Superior temporal gyrus (tissue), 1 donor: ENCODE measurements around the gene TTLL12.
A peak's percentile ranks its signal among the peaks of the same experiment; 100 is the strongest.

Experiments
- DNase-seq: peaks from one replicate; pipeline ENCODE4 v3.0.0-alpha.2; 2016; ENCODE audit errors: extremely low spot score

TTLL12 gene

DNA sequence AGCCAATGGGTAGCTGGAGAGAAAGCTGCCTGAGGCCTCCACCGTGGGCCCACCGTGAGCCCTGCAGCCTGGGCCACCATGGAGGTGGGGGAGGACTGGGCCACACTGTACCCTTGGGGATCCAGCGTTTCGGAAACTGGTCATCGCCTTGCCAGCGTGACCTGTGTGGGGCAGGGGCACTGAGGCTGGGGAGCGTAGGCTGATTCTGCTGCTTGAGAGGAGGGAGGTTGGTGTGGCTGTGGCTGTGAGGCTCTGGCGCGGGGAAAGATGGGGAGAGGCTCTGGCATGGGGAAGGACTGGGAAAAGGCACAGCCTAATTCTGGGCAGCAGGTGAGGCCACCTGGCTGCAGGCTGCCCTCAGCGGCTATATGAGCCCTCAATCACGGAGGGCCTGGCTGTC is 12.6 kb upstream of the TTLL12 start:
- no peak for DNase-seq

DNA sequence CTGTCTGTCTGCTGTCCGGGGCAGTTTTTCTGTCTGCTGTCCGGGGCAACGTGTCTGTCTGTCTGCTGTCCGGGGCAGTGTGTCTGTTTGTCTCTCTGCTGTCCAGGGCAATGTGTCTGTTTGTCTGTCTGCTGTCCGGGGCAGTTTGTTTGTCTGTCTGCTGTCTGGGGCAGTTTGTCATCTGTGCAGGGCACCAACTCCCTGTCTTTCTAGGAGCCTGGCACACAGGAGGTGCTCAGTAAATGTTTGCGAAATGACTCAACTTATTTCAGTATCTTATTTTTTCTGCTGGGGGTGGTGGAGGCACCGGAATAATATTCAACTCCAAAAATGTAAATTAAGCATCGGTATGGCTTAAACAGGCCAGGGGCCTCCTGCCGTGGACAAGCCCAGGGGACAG is 12.0 kb upstream of the TTLL12 start:
- DNase-seq, result no peak

DNA sequence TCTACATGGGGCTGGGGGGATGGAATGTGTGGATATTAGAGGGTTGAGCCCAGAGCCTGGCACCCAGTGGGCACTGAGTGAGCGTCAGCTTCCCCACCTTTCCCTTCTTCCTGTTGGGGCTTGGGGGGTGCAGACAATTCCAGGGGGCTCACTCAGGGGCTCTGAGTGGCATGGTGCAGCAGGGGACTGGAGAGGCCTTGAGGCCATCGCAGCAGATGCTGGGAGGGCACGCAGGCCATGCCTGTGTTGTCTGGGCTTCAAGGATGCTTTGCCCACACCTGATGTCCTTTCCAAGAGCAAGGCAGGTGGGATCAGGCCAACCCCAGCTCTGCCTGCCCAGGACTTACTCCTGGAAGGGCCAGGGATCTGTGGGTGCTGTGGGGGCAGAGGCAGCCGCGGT is 11.2 kb upstream of the TTLL12 start:
- no peak for DNase-seq

DNA sequence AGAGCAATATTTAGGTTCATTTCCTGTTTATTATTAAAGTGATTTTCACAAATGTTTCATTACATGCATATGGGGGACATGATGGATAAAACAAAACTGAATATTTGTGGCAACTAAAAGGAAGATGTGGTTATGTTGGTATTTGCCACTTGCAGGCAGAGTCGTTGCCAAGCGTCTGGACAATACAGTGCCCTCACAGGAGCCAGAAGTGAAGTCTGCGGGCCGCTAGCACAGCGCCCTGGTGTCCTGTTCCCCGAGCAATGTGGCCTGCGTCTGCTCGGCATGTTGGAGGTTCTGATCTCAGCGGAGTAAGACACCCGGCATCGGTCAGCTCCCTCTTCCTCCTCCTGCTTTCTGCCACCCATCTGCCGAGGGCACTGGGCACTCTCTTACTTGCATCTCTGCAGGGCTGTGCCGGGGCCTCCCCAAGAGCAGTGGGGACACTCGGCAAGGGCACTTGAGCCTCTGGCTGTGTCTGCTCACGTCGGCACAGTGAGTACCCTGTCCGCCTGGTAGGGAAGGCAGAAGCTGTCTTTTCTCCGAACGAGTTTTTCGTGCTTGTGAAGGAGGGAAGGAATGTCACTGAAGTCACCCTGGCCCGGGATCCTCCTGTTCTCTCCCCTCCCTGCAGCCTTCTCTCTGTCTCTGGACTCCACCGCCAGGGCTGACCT is 10.5 kb upstream of the TTLL12 start:
- DNase-seq, result no peak

DNA sequence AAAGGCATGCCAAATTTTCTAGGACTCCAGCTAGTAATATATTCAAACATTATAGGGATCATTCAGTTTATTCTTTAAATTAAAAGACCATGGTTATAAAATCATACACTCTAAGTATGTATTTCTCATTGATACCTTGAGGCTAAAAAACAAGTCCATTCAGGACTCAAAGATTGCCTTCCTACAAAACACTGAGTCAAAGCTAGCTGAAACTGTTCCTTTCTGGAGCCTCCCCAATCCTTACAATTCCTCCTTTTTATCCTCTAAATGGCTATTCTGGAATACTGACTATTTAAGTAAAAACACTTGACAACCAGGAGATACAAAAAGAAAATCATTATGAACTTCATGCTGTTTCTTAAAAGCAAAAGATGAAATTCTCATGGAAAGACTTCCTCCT is 4.9 kb upstream of the TTLL12 start:
- DNase-seq, result no peak

DNA sequence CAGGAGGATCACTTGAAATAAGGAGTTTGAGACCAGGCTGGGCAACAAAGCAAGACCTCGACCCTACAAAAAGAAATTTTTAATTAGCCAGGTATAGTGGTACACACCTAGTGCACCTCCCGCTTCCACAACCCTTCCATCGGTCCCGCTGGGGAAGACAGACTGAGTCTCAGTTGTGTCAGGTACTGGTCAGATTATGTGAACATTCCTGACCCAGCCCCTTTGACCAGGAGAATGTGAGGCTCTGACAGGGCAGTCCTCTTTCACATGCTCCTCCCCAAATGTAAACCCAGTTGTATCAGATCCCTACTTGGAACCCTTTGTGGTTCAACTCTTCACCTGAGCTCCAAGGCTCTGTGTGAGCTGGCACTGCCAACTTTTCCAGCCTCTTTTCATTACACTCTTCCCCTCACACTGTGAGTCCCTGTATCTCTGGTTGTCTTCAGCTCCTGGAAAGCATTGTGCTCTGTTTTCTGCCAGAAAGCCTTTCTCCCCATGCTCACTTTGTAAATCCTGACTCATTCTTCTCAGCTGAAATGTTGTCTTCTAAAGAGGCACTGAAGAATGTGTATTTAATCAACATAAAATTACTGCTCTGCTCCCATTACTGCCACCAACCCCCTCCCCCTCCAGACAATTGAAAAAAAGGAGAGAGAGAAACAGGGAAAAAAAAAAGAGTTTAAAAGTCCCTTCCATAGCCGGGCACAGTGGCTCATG is 2.1 kb upstream of the TTLL12 start:
- no peak for DNase-seq

DNA sequence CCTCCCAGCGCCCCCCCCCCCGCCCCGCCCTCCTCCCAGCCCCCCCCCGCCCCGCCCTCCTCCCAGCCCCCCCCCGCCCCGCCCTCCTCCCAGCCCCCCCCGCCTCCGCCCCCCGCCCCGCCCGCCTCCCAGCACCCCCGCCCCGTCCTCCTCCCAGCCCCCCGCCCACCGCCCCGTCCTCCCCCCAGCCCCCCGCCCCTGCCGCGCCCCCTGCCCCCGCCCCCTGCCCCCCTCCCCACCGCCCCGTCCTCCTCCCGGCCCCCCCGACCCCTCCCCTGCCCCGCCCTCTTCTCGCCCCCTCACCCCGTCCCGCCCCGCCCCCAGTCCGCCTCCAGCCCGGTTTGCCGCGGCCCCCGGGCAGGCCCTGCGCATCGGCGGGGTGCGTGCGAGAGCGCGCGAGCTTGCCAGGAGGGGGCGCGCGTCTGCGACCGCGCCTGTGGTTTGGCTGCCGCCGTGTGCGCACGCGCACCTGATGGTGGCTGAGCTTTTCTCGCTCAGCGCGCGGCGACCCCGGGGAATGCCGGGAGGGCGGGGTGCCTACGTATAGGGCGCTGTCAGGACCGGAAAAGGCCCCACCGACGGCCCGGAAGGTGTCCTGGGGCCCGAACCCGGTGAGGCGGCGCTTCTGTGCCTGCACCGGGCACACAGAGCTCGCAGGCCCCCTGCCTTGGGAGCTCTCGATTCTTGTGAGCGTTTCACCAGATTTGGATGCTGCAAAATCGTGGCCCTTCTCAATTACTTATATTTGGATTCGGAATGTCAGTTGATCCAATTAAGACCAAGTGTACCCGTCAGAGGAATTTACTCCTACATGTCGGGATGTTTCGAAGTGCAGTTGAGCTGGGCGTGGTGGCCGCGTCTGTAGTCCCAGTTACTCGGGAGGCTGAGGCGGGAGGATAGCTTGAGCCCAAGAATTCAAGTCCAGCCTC is 501 bp upstream of the TTLL12 start:
- DNase-seq, result peak; percentile 92

DNA sequence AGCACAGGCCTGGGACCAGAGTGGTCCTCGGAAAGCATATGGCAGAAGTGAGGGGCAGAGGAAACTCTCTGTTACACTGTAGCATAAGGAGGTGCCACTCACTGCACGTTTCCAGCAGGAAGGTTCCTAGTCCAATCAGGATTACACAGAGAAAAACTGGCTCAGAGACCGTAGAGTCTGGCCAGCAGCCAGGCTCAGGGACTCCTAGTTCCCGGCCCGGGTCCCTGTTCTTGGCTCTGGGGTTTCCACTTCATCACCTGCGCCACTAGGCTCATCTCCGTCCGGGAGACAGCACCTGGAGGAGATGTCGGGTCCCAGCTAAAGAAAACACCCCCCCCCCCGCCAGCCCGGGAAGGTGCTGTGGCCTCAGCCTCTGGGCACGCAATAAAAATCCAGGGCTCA is 1.1 kb downstream of the TTLL12 start:
- peak; percentile 33 for DNase-seq

DNA sequence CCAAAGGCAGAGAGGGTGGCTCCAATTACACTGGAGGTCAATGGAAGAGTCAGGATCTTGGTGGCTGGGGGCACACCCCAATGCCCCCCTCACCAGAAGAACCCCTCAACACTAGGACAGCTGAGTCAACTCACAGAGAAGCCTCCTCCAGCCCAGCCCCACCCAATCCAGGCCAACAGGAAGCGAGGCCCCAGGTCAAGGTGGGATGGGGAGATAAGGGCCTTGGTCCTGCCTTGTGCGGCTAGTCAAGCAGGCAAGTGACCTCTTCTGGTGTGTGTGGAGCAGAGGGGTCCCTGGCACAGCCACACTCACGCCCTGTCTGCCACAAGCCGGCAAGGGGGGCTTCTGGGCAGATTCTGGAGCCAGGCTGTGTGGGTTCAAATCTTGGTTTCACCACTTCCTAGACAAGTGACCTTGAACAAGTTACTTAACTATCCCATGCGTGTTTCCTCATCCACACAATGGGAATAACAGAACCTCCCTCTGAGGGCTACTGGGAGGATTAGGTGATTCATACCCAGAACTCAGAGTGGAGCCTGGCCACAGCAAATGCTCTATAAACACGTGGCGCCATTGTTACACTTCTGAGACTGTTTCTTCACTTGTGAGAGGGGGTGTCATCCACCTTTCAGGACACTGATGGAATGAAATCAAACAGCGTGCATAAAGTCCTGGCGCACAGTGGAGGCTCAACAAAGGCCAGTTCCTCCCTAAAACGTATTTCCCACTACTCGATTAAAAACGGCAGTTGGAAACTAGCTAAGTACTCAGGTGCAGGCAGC is 3.2 kb downstream of the TTLL12 start:
- no peak for DNase-seq

DNA sequence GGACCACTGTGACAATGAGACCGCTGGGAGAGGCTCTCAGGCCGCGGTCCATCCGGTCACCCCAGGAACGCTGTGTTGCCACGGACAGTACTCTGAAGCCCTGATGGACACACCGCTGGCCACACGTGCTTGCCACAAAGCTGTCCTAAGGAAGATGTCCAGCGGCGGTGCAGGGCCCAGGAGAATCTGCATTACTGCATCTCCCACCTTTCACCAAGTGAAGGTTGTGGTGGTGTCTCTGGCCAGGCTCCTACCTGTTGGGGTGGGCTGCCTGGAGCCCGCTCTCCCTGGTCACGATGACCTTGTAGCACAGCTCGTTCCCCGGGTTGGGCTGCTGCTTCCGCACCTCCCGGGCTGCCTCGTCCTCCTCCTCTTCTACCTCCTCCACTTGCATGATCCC is 4.2 kb downstream of the TTLL12 start:
- DNase-seq, result no peak

DNA sequence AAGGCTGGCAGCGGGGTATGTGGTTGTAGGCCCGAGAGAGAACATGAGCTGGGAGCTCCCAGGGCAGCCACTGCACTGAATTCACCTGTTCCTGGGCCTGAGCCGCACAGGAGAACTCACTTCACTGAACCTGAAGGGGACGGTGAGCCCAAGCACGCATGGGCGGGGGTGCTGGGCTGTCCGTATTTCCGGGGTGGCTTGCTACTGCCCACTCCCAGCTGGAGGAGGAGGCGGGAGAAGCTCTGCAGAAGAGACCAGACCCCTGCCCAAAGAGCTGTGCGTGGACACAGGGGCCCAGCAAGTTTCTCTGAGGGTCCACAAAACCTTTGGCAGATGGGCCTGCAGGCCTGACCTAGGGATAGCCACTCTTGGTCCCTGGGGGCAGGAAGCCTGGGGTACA is 4.8 kb downstream of the TTLL12 start:
- DNase-seq, result no peak

DNA sequence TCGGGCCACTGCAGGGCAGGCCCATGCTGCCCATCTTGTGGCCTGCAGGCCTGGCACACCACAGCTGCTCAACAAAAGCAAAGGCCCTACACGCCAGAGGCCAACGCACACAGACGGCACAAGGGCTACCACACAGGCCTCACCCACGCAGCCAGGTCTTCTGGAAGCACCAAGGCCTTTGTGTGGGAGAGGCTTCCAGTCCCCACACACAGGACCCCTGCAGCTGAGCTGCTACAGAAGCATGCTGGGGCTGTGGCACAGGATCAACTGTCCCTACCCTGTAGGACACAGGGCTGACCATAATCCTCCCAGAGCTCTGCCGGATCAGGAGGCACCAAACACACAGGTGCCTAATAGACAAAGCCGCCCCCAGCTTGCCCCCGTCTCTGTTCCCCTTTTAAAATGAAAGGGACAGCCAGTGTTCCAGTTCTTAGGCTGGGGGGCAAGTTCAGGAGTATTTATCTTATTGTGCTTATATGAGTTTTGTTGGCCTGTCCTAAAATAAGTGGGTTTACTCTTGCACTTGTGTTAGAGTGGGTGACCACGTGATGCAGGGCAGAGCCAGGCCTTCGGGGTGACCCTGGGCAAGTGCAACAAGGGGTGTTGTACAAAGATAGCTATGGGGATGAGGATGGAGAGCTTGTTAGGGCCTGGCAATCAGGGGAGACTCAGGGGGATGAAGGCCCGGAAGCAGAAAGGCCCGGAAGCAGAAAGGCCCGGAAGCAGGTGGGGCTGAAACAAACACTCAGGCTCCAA is 5.4 kb downstream of the TTLL12 start:
- DNase-seq, result no peak

DNA sequence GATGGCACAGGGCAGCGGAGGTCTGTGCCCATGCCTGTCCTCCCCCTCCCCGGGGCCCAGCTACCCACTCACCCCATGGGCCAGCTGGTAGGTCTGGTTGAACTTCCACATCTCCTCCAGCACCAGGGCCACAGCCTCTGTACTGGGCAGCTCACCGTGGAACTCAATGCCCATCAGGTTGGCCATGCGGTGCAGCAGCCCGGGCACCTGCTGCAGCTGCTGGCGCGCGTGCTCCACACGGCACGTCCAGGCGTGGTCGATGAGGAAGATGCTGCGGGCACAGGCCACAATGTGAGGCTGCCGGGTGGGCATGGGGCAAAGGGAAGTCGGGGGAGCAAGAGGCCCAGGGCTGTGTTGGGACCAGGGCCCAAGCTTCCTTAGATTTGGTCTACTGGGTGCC is 6.3 kb downstream of the TTLL12 start:
- no peak for DNase-seq

DNA sequence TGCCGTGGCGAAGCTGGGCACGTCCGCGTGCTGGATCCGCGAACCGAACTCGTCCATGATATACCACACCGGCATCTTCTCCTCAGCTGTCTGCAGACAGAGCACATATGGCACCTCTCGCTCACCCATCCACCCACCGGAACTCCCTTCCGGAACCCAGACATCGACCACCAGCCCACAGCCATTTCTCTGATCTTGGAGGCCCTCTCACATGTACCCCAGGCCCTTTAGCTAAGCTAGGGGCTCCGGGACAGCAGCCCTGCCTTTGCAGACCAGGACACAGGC is 7.1 kb downstream of the TTLL12 start:
- no peak for DNase-seq

DNA sequence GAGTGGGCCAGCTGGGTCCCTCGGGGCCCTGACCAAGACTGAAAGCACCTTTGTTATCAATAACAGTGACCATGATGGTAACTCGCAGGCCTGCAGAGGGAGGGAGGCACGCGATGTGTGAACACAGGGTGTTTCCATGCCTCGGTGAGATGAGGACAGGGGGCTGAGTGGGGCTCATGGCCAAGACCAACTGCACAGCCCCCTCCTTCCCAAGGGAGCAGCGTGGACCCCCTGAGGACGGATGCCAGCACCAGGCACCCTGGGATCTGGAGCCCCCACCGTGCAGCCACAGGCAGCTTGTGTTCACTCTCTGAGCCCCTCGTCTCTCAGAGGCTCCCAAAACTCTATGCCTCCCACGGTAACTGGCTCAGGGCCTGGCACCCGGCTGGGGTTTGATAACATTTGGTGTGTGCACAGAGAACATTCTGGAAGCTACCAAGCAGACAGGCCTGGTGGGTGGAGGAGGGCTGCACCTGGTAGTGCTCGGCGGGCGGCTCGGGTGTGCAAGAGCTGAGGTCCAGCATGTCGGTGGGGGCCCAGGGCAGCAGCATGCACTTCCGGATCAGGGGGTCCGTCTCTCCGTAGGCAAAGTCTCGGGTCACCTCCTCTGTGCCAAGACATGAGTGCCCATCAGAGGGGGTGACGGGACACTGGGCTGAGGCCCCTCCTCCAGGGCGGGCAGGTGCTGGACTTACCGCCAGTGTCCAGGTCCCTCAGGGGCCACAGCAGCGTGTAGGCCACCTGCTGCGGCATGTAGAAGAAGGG is 7.6 kb downstream of the TTLL12 start:
- no peak for DNase-seq

DNA sequence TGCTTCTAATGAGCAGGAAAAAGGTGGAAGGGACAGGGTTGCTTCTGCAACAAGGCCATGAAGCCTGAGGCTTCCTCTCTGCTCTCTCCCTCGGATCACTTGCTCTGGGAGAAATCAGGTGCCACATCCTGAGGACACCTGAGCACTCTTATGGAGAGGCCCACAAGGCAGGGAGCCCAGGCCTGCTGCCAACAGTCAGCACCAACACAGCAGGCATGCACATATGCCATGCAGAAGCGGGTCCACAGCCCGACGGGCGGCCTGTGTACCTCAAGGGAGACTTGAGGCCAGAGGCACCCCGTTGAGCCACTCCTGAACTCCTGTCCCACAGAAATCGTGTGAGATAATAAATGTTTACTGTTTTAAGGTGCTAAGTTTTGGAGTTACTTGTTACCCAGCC is 9.5 kb downstream of the TTLL12 start:
- no peak for DNase-seq

DNA sequence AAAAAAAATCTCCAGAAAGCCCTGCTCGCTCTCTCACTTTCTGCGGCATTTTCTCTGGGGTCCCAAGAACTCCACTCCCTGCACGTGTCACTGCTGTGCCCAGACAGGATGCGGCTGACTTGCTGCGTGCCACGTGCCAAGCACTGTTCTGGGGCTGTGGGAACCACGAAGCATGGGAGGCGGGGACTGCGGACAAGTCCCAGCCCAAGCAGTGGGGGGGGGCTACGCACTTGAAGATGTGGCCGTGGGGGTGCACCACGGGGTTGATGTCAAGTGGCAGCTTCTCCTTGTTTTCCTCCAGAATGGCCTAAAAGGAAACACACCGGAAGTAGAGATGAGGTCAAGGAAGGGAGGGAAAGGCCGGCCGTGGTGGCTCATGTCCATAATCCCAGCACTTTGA is 10.8 kb downstream of the TTLL12 start:
- DNase-seq, result no peak

DNA sequence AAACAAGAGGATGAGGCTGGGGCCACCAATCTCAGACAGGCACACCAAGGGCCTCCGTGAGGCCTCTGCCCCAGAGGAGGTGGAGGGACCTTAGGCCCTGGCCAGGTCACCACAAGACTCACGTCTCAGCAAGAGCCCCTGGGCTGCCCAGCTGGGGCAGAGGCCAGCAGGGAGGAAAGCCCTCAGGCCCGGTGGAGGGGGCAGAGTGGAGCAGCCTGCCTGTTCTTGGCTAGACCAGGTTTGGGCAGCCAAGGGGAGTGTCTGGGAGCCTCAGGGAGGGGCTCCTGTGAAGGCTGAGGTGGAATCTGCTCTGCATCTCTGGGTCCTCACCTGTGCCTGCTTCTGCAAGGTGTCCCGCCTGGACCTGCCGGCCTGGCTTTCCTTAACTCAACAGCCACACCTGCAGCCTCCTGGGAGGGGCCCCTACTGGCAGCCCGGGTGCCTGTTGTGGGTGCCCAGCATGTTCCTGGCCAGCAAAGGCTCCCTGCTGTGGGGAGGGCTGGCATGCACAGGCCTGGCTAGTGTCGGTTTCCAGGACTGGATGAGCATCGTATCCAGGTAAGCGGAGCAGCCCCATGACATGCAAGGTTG is 11.9 kb downstream of the TTLL12 start:
- DNase-seq, result no peak

DNA sequence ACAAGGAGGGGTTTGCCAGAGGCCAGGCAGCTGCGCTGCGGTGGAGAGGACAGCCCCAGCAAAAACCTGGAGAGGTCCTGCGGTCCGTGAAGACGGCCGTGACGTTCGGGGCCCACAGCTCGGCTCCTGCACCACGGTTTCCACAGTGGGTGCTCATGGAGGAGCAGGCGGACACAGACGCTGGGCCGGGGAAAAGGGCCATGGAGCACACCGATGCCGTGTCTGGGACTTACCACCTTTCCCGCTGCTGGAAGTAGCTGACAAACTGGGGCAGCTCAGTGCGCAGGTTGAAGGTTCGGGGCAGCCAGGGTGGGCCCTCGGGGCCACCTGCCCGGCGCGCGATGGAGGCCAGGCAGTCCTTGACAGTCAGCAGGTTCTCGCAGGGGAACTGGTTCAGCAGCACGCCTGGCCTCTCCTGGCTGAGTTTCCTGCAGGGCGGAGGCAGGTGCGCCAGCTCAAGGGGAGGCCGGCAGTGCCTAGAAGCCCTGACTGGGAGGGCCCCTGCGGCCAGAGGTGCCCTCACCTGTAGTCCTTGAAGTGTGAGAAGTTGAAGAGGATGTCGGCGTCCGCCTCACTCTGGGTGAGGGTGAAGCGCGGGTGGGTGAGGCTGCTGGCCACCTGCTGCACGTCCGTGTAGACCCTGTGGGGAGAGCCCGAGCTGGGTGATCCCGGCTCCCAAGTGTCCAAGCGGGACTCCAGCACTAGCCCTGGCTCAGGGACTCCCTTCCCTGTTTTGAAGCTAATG is 12.8 kb downstream of the TTLL12 start:
- no peak for DNase-seq

DNA sequence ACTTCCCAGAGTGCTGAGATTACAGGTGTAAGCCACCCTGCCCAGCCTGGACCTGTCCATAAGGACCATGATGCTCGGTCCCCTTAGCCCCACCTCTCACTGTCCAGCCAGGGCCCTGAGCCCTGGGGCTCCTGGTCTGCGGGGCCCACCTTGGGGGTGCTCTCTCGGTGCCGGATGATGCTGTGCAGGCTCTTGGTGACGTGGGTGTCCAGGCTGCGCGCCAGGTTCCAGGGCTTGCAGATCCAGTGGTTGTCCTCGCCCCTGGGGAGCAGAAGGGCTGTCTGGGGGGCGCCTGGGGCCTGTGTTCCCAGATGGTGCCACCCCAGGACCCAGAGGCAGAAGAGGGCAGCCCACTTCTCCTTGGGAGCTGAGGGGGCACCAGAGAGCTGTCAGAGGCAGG is 13.4 kb downstream of the TTLL12 start:
- no peak for DNase-seq
